Tibial artery (tissue), 4 donors: ENCODE data around the gene AIG1.
"Not testable (repeated sequence)": the region's sequence is repeated elsewhere in the genome, so short reads cannot be mapped to it uniquely, and the experiment has no call there.

Experiments used
- DNase-seq, 2 donors: peaks; one replicate each; pipeline ENCODE4 v3.0.0-alpha.2; 2019
- H3K27ac ChIP-seq, 2 donors: fragments of 200-600 bp; sonication (generic) in 1 of 2; 1 replicate in 1 of 2; 2 replicates in 1 of 2; pipeline ENCODE4 v1.5.1; 2018 to 2019; ENCODE audit warnings: mild to moderate bottlenecking in 1 of 2
- H3K27me3 ChIP-seq, 2 donors: fragments of 200-600 bp; sonication (generic) in 1 of 2; one replicate each; pipeline versions ENCODE4 v1.5.1 to v1.6.0; 2016 to 2019
- H3K36me3 ChIP-seq, 3 donors: fragments of 200-600 bp; sonication (generic) in 2 of 3; one replicate each; pipeline ENCODE4 v1.5.1; 2016 to 2019; ENCODE audit warnings: mild to moderate bottlenecking in 2 of 3
- H3K4me1 ChIP-seq, 4 donors: fragments of 200-600 bp; sonication (generic) in 2 of 4; 1 replicate in 3 of 4; 2 replicates in 1 of 4; pipeline ENCODE4 v1.5.1; 2016 to 2019
- H3K4me3 ChIP-seq, 2 donors: fragments of 200-600 bp; sonication (generic) in 1 of 2; 1 replicate in 1 of 2; 2 replicates in 1 of 2; pipeline ENCODE4 v1.5.1; 2018 to 2019; ENCODE audit warnings: mild to moderate bottlenecking in 2 of 2
- H3K9me3 ChIP-seq, 3 donors: fragments of 200-600 bp; sonication (generic) in 1 of 3; one replicate each; pipeline ENCODE4 v1.5.1; 2016 to 2019
- CTCF ChIP-seq, 2 experiments: fragments of 200-600 bp in 1 of 2; fragments of 450-650 bp in 1 of 2; IDR thresholded peaks; one replicate each; pipeline ENCODE4 v1.5.1; 2017 to 2019; ENCODE audit warnings: antibody characterized with exemption in 2 of 2, mild to moderate bottlenecking in 1 of 2, moderate library complexity in 1 of 2
- intact Hi-C: fragments of 100-400 bp; cut with DNase I; formaldehyde crosslinking; loops from one replicate; pipeline ENCODE4 v1.15.0; 2023; ENCODE audit warnings: low total_unique reads

The AIG1 gene

GRCh38 chr6:143074670-143075318 is 14.1 kb downstream of the AIG1 start:
- DNase-seq = no peak
- no peak overlapping the region for H3K4me3 ChIP-seq
- H3K36me3 ChIP-seq = no peaks in the 10 kb centered on the region
- TF ChIP-seq CTCF (IDR thresholded peaks at IDR 0.05) = no peak
- H3K27ac ChIP-seq = peak overlapping the region in 1 of 2 donors; percentile 29
- peaks cover 0 to 6% (median 0%) of the 10 kb centered on the region in 4 donors for H3K4me1 ChIP-seq
- intact Hi-C loops = no loop called here
- H3K9me3 ChIP-seq = peaks cover 0 to 9% (median 0%) of the 10 kb centered on the region in 3 donors
- no peaks in the 10 kb centered on the region for H3K27me3 ChIP-seq

GRCh38 chr6:143078468-143079324 is 18.0 kb downstream of the AIG1 start:
- TF ChIP-seq CTCF (IDR thresholded peaks at IDR 0.05) = no peak
- H3K27ac ChIP-seq = no peak overlapping the region
- H3K4me1 ChIP-seq = peaks cover 0 to 6% (median 0%) of the 10 kb centered on the region in 4 donors
- intact Hi-C loops = no loop called here
- no peak overlapping the region for H3K4me3 ChIP-seq
- no peak for DNase-seq
- peaks cover 0 to 9% (median 0%) of the 10 kb centered on the region in 3 donors for H3K9me3 ChIP-seq
- no peaks in the 10 kb centered on the region for H3K36me3 ChIP-seq
- H3K27me3 ChIP-seq = no peaks in the 10 kb centered on the region

DNA sequence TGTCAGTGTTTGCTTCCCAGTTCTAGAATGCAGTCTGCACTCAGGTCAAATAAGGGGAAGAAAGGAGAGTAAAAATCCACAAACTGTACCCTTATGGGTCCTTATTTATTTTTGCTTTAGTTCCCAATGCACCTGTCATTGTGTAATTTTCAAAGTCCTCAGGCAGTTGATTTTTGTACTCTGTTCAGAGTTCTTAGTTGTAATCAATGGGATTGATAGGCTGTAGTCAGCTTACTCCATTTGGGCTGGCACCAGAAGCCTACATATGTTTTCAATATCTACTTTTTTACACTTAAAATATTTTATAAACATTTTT is 18.6 kb downstream of the AIG1 start:
- Histone ChIP-seq H3K27ac (no peak overlapping the region), H3K9me3 (peaks cover 0 to 7% (median 0%) of the 10 kb centered on the region in 3 donors), H3K4me3 (no peak overlapping the region), H3K4me1 (peaks cover 0 to 6% (median 0%) of the 10 kb centered on the region in 4 donors), H3K36me3 (no peaks in the 10 kb centered on the region), H3K27me3 (no peaks in the 10 kb centered on the region)
- intact Hi-C loops = no loop called here
- no peak for DNase-seq
- TF ChIP-seq CTCF (IDR thresholded peaks at IDR 0.05) = no peak

- H3K27me3 ChIP-seq, H3K4me1 ChIP-seq, H3K4me3 ChIP-seq, H3K27ac ChIP-seq, H3K36me3 ChIP-seq, intact Hi-C loops, H3K9me3 ChIP-seq, DNase-seq: not testable (repeated sequence)
These were observed 21.6 kb downstream of the AIG1 start for GRCh38 chr6:143082274-143082673.

GRCh38 chr6:143084019-143084418 is 23.3 kb downstream of the AIG1 start:
- H3K9me3 ChIP-seq, H3K4me3 ChIP-seq, H3K36me3 ChIP-seq, H3K27ac ChIP-seq, H3K27me3 ChIP-seq, H3K4me1 ChIP-seq, intact Hi-C loops, DNase-seq: not testable (repeated sequence)

GRCh38 chr6:143087335-143087734 is 26.6 kb downstream of the AIG1 start:
- H3K27me3 ChIP-seq, H3K36me3 ChIP-seq, intact Hi-C loops, H3K4me1 ChIP-seq, H3K9me3 ChIP-seq, H3K4me3 ChIP-seq, H3K27ac ChIP-seq, DNase-seq: not testable (repeated sequence)

DNA sequence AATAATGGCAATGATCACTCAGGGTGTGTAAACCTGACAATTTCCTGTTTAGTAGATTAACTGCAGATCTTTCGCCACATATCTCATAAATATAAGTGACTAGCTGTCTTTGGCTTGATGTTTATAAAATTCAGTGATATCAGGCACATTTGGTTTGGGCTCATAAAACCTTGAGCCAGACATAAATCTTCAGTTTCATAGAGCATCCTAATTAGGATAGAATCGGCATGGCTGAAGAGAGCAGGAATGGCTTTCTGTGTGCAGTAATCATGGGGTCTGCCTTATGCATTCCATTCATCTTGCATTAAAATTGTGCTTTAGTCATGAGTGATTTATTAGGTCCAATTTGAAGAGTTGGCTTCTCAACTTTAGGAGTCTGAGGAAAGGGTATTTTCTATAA is 27.2 kb downstream of the AIG1 start:
- DNase-seq = no peak
- H3K27me3 ChIP-seq = no peaks in the 10 kb centered on the region
- no peaks in the 10 kb centered on the region for H3K4me1 ChIP-seq
- H3K36me3 ChIP-seq = no peaks in the 10 kb centered on the region
- TF ChIP-seq CTCF (IDR thresholded peaks at IDR 0.05) = no peak
- no peak overlapping the region for H3K27ac ChIP-seq
- H3K4me3 ChIP-seq = no peak overlapping the region
- no peaks in the 10 kb centered on the region for H3K9me3 ChIP-seq
- intact Hi-C loops = no loop called here
